ENCODE measurements around the gene C12orf75.

- no peak for TF ChIP-seq POLR2A (IDR thresholded peaks at IDR 0.05)
- TF ChIP-seq CTCF (IDR thresholded peaks at IDR 0.05), result no peak
These were observed 34.7 kb downstream of the C12orf75 start for GRCh38 chr12:105365231-105365630.

Data from thyroid gland (tissue), 4 donors.